Measurements from ENCODE around the gene SLC17A7. TPM values are rescaled to one million over a fixed set of nuclear protein-coding genes. Genes with fewer than 3 reads are reported as not detected.

SLC17A7 gene
- total RNA-seq, 4 donors from 2014 or later, result 0.38 to 1.4 (median 0.97) TPM

DNA sequence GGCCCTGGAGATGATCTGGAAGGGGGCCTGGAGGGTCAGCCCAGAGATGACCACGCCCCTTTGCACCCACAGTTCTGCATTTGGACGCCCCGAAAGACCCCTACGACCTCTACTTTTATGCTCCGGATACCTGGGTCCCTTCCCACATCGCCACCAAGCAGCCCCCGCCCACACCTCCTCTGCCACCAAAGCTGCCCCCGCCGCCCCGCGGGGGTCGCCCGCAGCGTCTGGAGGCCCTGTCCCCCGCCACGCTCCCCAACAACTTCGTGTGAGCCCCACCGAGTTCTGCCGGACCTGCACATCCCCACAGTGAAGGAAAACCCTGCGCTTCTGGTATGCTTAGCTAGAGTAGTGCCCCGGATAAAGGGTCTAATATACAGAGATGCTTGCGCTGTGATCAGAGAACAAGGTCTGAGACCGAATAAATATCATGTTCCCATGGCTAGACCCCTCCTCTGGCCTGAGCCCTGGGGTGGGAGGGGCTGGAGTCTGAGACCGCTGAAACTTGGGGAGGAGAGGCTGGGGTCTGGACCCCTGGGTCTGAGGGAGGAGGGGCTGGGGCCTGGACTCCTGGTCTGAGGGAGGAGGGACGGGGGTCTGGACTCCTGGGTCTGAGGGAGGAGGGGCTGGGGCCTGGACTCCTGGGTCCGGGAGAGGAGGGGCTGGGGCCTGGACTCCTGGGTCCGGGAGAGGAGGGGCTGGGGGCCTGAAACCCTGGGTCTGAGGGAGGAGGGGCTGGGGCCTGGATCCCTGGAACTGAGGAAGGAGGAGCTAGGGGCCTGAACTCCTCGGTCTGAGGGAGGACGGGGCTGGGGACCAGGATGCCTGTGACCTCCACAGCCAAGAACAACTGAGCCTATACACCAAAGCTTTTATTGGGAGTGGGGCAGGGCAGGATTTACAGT is 12.5 kb downstream of the SLC17A7 start:
- DNase-seq (ENCODE audit: low spot score in 2 of 2), result no peak
- TF ChIP-seq, protein P1, sequence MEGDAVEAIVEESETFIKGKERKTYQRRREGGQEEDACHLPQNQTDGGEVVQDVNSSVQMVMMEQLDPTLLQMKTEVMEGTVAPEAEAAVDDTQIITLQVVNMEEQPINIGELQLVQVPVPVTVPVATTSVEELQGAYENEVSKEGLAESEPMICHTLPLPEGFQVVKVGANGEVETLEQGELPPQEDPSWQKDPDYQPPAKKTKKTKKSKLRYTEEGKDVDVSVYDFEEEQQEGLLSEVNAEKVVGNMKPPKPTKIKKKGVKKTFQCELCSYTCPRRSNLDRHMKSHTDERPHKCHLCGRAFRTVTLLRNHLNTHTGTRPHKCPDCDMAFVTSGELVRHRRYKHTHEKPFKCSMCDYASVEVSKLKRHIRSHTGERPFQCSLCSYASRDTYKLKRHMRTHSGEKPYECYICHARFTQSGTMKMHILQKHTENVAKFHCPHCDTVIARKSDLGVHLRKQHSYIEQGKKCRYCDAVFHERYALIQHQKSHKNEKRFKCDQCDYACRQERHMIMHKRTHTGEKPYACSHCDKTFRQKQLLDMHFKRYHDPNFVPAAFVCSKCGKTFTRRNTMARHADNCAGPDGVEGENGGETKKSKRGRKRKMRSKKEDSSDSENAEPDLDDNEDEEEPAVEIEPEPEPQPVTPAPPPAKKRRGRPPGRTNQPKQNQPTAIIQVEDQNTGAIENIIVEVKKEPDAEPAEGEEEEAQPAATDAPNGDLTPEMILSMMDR (IDR thresholded peaks at IDR 0.05), result no peak
- no peak for TF ChIP-seq POLR2A (IDR thresholded peaks at IDR 0.05)
- intact Hi-C loops (cut with DNase I; ENCODE audit: low total_unique reads), result no loop called here
- 19 to 20% methylated on average over 27 to 29 of the region's 29 CpGs for WGBS, 2 donors
- H3K4me3 ChIP-seq (ENCODE audit: low read depth, poor library complexity, severe bottlenecking), result no peak overlapping the region

DNA sequence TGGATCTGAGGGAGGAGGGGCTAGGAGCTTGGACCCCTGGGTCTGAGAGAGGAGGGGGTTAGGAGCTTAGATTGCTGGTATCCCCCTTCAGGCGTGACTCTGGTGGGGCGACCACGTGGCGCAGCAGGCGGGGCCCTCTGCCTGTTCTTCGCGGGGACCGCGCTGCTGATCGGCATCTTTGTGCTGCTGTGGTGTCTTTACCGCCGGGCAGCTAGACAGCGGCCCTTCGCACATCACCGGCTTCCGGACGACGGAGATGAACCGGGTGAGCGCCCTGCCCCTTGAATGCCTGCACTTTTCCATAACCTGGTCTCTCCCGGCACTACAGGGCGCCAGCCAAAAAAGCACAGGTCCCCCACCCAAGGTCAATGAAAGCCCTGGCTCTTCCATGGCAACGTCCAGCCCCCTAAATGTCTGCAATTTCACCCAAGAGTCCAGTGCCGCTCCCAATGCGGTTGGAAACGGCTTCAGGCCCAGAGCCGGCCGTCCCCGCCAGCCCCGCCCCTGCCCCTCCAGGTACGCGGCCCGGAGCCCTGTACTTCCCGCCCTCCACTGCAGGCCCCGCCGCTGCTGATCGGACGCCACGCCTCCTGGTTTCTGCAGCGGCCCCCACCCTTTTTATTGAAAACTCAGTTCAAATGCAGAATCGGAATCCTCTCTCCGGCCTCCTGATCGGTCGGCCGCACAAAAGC is 13.3 kb downstream of the SLC17A7 start:
- WGBS, 2 donors, result 0 to 2% methylated on average over 37 to 44 of the region's 45 CpGs
- intact Hi-C loops (cut with DNase I; ENCODE audit: low total_unique reads), result no loop called here
- no peak for DNase-seq (ENCODE audit: low spot score in 2 of 2)
- no peak overlapping the region for H3K4me3 ChIP-seq (ENCODE audit: low read depth, poor library complexity, severe bottlenecking)
- TF ChIP-seq, protein P1 (IDR thresholded peaks at IDR 0.05), result no peak
- no peak for TF ChIP-seq POLR2A (IDR thresholded peaks at IDR 0.05)

DNA sequence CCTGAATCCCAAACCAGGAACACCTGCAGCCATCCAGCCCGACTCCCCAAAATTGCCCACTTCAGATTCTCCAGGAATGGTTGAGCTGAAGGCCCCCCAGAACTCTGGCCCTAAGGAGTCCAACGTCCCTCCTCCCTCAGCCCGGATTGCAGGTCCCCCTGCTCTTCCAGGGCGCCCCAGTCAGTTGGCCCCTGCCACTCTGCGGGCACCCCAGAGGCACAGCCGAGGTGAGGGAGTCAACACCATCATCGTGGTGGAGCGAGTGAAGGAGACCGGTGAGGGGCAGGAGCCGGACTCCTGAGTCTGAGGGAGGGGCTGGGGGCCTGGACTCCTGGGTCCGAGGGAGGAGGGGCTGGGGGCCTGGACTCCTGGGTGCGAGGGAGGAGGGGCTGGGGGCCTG is 14.0 kb downstream of the SLC17A7 start:
- no peak overlapping the region for H3K4me3 ChIP-seq (ENCODE audit: low read depth, poor library complexity, severe bottlenecking)
- TF ChIP-seq, protein P1 (IDR thresholded peaks at IDR 0.05), result no peak
- TF ChIP-seq POLR2A (IDR thresholded peaks at IDR 0.05), result no peak
- 52 to 59% methylated on average over 12 of the region's 12 CpGs for WGBS, 2 donors
- intact Hi-C loops (cut with DNase I; ENCODE audit: low total_unique reads), result no loop called here
- no peak for DNase-seq (ENCODE audit: low spot score in 2 of 2)

DNA sequence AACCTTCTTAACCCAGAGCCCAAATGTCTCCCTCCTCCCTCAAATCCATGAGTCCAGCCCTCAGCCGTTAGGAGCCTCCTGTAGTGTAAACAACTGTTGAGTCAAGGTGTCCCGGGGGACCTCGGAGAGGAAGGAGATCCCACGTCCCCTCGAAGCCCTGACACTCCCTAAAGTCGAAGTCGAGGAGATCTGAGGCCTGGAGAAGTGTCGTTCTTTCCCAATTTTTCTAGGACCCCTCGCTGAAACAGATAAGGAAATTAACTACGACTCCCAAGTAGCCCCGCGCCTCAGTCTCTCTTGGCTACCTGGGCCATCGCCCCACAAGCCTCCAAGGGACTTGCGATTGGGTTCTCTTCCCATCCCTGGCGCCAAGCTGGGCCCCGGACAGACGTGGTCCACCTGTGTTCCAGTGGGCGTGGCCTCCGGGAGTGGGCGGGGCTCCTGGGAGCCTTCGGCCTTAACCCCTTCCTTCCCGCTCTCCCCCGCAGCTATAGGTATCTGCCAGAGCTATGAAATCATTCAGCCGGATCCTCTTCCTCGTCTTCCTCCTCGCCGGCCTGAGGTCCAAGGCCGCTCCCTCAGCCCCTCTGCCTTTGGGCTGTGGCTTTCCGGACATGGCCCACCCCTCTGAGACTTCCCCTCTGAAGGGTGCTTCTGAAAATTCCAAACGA is 15.3 kb downstream of the SLC17A7 start:
- DNase-seq (ENCODE audit: low spot score in 2 of 2), result no peak
- intact Hi-C loops (cut with DNase I; ENCODE audit: low total_unique reads), result no loop called here
- 6% methylated on average over 30 of the region's 30 CpGs for WGBS, 2 donors
- TF ChIP-seq, protein P1 (IDR thresholded peaks at IDR 0.05), result no peak
- TF ChIP-seq POLR2A (IDR thresholded peaks at IDR 0.05), result no peak
- no peak overlapping the region for H3K4me3 ChIP-seq (ENCODE audit: low read depth, poor library complexity, severe bottlenecking)

DNA sequence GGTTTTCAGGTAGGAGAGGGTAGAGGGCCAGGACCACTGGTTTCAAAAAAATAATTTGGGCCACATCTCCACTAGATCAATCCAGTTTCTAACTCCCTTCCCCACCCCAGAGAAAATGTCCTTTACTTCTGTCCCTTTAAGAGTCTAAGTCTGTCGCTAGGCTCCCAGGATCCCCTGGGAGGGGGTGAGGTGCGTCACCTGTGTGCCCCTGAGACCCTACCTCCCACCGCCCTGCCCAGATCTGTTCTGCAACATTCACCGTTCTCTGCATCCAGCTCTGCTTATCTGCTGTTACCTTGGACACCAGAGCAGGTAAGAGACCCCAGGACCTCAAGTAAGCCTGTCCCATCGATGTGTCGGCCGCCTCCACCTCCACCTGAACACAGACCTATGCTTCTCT is 16.1 kb downstream of the SLC17A7 start, which contains the start of gene GFY:
GFY (plus strand) TSS at position 211 of the 400 bp plus-strand sequence. CDS start 1,043 bp downstream, outside the sequence.
- no peak for DNase-seq (ENCODE audit: low spot score in 2 of 2)
- no peak within 1 kb of the TSS for H3K4me3 ChIP-seq (ENCODE audit: low read depth, poor library complexity, severe bottlenecking)
- no peak for TF ChIP-seq POLR2A (IDR thresholded peaks at IDR 0.05)
- TF ChIP-seq, protein P1 (IDR thresholded peaks at IDR 0.05), result no peak
- intact Hi-C loops (cut with DNase I; ENCODE audit: low total_unique reads), result no loop called here
- 64 to 72% methylated on average over 7 of the region's 7 CpGs for WGBS, 2 donors

Measured in lower leg skin (tissue), 4 donors.